ENCODE results near the gene IKBKE. TPM values are rescaled to one million over a fixed set of nuclear protein-coding genes. Genes with fewer than 3 reads are reported as not detected.

Gene IKBKE
- total RNA-seq, 1 experiment from 2014 or later = 5.1 TPM

DNA sequence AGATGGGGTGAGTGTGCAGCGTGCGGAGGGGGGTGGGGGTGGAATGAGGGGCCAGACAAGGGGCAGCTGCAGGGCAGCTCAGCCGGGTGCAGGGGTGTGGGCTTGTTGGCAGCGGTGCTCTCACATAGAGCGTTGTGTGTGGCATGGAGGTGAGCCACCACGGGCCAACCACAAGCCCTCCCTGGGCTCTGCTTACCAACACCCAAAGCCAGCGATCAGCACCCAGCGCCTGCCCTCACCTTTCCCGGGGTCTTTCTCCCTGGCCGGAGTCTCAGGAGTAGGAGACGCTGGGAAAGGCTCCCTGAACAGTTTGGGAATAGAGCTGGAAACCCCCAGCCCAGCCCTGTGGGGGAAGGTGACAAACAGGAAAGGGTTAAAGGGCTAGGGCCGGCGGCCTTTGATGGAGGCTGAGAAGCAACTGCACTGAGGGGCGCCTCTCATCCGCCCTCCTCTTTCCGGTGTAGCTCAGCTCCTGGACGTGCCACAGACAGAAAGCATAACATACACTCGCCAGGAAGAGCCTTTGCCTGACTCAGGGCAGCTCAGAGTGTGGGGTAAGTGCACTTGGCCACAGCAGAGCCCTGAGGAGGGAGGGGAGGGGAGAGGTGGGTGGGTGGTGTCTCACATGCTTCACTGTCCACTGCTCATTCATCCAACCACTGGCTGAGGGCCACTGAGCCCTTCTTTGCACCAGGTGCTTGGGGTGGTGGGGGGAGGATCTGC lies 577 bp downstream of the IKBKE start:
- Histone ChIP-seq H3K36me3 (ENCODE audit: control insufficient read depth in 1 of 2, insufficient read depth in 2 of 2, low read length in 2 of 2) (no peaks in the 10 kb centered on the region), H3K9ac (ENCODE audit: low read length) (peak overlapping the region; percentile 62), H3K27me3 (ENCODE audit: insufficient read depth, low read length) (no peaks in the 10 kb centered on the region), H3K79me2 (ENCODE audit: insufficient read depth, low read length) (no peaks in the 10 kb centered on the region), H3K4me2 (ENCODE audit: low read length) (peak overlapping the region; percentile 87), H3K4me3 (replicated peaks in 1 of 2; ENCODE audit: low read depth in 1 of 2, low read length in 2 of 2) (peak overlapping the region; percentile 66 to 80), H3K4me1 (ENCODE audit: control insufficient read depth in 1 of 2, insufficient read depth in 2 of 2, low read length in 2 of 2) (peaks cover 19 to 31% of the 10 kb centered on the region in 2 experiments; a peak in 3 of 4 replicates), H3K27ac (ENCODE audit: low read depth, low read length) (peak overlapping the region; percentile 66), H3K9me2 (ENCODE audit: insufficient read depth) (no peaks in the 10 kb centered on the region), H2AFZ (ENCODE audit: low read depth, low read length, poor library complexity, severe bottlenecking) (peak overlapping the region; percentile 71), H4K20me1 (ENCODE audit: insufficient read depth) (no peaks in the 10 kb centered on the region), H3K9me3 (ENCODE audit: control insufficient read depth in 1 of 2, insufficient read depth in 1 of 2, low read depth in 1 of 2, low read length in 2 of 2) (no peaks in the 10 kb centered on the region)
- DNase-seq (ENCODE audit: low read depth, low spot score) = no peak
- CTCF ChIA-PET = interaction anchor here (0.6 to 2.4 kb wide), 8 partner anchors 9 to 879 kb away, joined by 3 to 21 read pairs (median 4); partner anchors contain the start of genes DYRK3 and EIF2D
- TF ChIP-seq TCF7L2 (IDR thresholded peaks at IDR 0.05; ENCODE audit: borderline replicate concordance, extremely low read depth, insufficient read depth, insufficient read length) (peak; percentile 98), ZFX (IDR thresholded peaks at IDR 0.05) (no peak)
- RAD21 ChIA-PET (ENCODE audit: low non-redundant PET in 1 of 2, low total read pairs in 2 of 2, uncharacterized antibody in 2 of 2, unreplicated experiment in 2 of 2) = interaction anchor here (0.9 to 1.1 kb wide), 2 partner anchors 8 to 25 kb away, joined by 3 to 4 read pairs; no protein-coding TSS in a partner anchor
- intact Hi-C loops (cut with micrococcal nuclease) = no loop called here
- POLR2A ChIA-PET = interaction anchor here (1.1 kb wide), 1 partner anchor 486 kb away, joined by 3 read pairs; no protein-coding TSS in a partner anchor
- no TSS peak for BruUV-seq (replicated peaks)
- peak; percentile 62 for ATAC-seq

DNA sequence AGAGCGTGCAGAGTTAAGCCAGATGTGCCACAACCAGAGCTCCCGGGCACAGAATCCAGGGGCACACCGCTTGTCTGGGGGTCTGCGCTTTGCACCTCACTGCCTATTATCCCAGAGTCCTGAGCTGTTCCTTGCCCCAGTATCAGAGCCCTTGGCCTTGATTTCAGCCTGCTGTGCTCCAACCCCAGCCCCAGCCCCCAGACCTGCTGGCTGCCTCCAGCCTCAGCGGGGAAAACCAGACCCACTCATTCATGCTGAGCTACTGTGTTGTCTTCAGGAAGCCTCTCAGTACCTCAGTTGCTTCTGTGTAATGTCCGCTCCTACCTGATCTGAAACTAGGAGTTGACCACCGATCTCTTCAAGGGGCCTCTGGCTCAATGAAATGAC lies 1.1 kb downstream of the IKBKE start:
- Histone ChIP-seq H3K4me1 (ENCODE audit: control insufficient read depth in 1 of 2, insufficient read depth in 2 of 2, low read length in 2 of 2) (peaks cover 19 to 31% of the 10 kb centered on the region in 2 experiments; a peak in 3 of 4 replicates), H3K27ac (ENCODE audit: low read depth, low read length) (no peak overlapping the region), H3K9ac (ENCODE audit: low read length) (peak overlapping the region; percentile 62; the same call in 1 of the 2 replicates), H3K79me2 (ENCODE audit: insufficient read depth, low read length) (no peaks in the 10 kb centered on the region), H3K27me3 (ENCODE audit: insufficient read depth, low read length) (no peaks in the 10 kb centered on the region), H3K36me3 (ENCODE audit: control insufficient read depth in 1 of 2, insufficient read depth in 2 of 2, low read length in 2 of 2) (no peaks in the 10 kb centered on the region), H3K4me3 (replicated peaks in 1 of 2; ENCODE audit: low read depth in 1 of 2, low read length in 2 of 2) (peak overlapping the region; percentile 66 to 80), H4K20me1 (ENCODE audit: insufficient read depth) (no peaks in the 10 kb centered on the region), H3K9me2 (ENCODE audit: insufficient read depth) (no peaks in the 10 kb centered on the region), H3K9me3 (ENCODE audit: control insufficient read depth in 1 of 2, insufficient read depth in 1 of 2, low read depth in 1 of 2, low read length in 2 of 2) (no peaks in the 10 kb centered on the region), H3K4me2 (ENCODE audit: low read length) (peak overlapping the region; percentile 87), H2AFZ (ENCODE audit: low read depth, low read length, poor library complexity, severe bottlenecking) (no peak overlapping the region)
- intact Hi-C loops (cut with micrococcal nuclease) = no loop called here
- TF ChIP-seq RAD21 (IDR thresholded peaks at IDR 0.05; ENCODE audit: low read depth) = no peak
- TF ChIP-seq TCF7L2 (IDR thresholded peaks at IDR 0.05; ENCODE audit: borderline replicate concordance, extremely low read depth, insufficient read depth, insufficient read length) = no peak
- TF ChIP-seq YY1 (IDR thresholded peaks at IDR 0.05; ENCODE audit: extremely low read depth, insufficient replicate concordance, low read depth, low read length) = no peak
- ChIA-PET CTCF (interaction anchor here (2.4 kb wide), 1 partner anchor 8 kb away, joined by 21 read pairs; no protein-coding TSS in a partner anchor), POLR2A (no interaction called here), RAD21 (ENCODE audit: low non-redundant PET in 1 of 2, low total read pairs in 2 of 2, uncharacterized antibody in 2 of 2, unreplicated experiment in 2 of 2) (interaction anchor here (0.9 to 1.1 kb wide), 2 partner anchors 8 to 25 kb away, joined by 3 to 4 read pairs; no protein-coding TSS in a partner anchor)
- DNase-seq (ENCODE audit: low read depth, low spot score) (no peak), ATAC-seq (no peak)
- BruUV-seq (replicated peaks) = no TSS peak
